PC-9 (cell line): ENCODE measurements around the gene ZNF629.

Experiments used
- EZH2 ChIP-seq: fragments of 200-600 bp; sonication (generic); IDR thresholded peaks from 2 replicates; pipeline ENCODE4 v1.8.0; 2017; ENCODE audit warnings: antibody characterized with exemption, low read depth
- TF ChIP-seq, protein P1 (sequence below): fragments of 200-600 bp; sonication (generic); conservative IDR thresholded peaks from 2 replicates; pipeline ENCODE4 v1.6.1; 2017; ENCODE audit warnings: mixed run types, antibody characterized with exemption, mild to moderate bottlenecking, moderate library complexity

- TF ChIP-seq, protein P1, sequence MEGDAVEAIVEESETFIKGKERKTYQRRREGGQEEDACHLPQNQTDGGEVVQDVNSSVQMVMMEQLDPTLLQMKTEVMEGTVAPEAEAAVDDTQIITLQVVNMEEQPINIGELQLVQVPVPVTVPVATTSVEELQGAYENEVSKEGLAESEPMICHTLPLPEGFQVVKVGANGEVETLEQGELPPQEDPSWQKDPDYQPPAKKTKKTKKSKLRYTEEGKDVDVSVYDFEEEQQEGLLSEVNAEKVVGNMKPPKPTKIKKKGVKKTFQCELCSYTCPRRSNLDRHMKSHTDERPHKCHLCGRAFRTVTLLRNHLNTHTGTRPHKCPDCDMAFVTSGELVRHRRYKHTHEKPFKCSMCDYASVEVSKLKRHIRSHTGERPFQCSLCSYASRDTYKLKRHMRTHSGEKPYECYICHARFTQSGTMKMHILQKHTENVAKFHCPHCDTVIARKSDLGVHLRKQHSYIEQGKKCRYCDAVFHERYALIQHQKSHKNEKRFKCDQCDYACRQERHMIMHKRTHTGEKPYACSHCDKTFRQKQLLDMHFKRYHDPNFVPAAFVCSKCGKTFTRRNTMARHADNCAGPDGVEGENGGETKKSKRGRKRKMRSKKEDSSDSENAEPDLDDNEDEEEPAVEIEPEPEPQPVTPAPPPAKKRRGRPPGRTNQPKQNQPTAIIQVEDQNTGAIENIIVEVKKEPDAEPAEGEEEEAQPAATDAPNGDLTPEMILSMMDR = no peak
- TF ChIP-seq EZH2 = no peak
These were observed 42.8 kb downstream of the ZNF629 start for GRCh38 chr16:30744183-30744582.
